Parietal lobe (tissue), 1 donor: ENCODE measurements around the gene SERPINB3. TPM values are rescaled to one million over a fixed set of nuclear protein-coding genes. Genes with fewer than 3 reads are reported as not detected.

Source experiments
- total RNA-seq: library from RNA; depleted of rRNA; stranded (reverse); fragments of >200 nt; gene quantifications from one replicate; pipeline ENCODE4 v1.2.3, GENCODE V29; 2014

Gene SERPINB3
- total RNA-seq = not detected

GRCh38 chr18:63661750-63662149, at the start of gene SERPINB3:
Gene SERPINB3, minus strand, starts transcription at chr18:63661893. Its CDS starts 677 bp downstream, at chr18:63661216.

GRCh38 chr18:63702660-63703059, 41.0 kb upstream of the SERPINB3 start, which contains the start of gene SERPINB11:
Gene SERPINB11, plus strand, starts transcription at chr18:63702960. Its CDS starts 7,234 bp downstream, at chr18:63710194.

GRCh38 chr18:63644142-63644541, 17.6 kb downstream of the SERPINB3 start, which contains the start of gene SERPINB4:
Gene SERPINB4, minus strand, starts transcription at chr18:63644256. Its CDS starts 679 bp downstream, at chr18:63643577.

Other genes with a start within 250 kb of the SERPINB3 start
- gene VPS4B, start 239.4 kb downstream of the SERPINB3 start, total RNA-seq = 32.6 TPM
- not detected for gene SERPINB5, start 184.9 kb downstream of the SERPINB3 start, total RNA-seq
- not detected for gene SERPINB12, start 119.5 kb downstream of the SERPINB3 start, total RNA-seq
- gene SERPINB13, start 74.5 kb downstream of the SERPINB3 start, total RNA-seq = not detected
- not detected for gene SERPINB4, start 17.6 kb downstream of the SERPINB3 start, total RNA-seq
- not detected for gene SERPINB11, start 41.1 kb upstream of the SERPINB3 start, total RNA-seq
- not detected for gene SERPINB7, start 113.5 kb upstream of the SERPINB3 start, total RNA-seq
- gene SERPINB2, start 225.8 kb upstream of the SERPINB3 start, total RNA-seq = not detected
- not detected for gene SERPINB10, start 246.1 kb upstream of the SERPINB3 start, total RNA-seq